GOT3 (cell line): ENCODE measurements around the gene DTNB.

ENCODE experiments used
- DNase-seq: peaks from one replicate; lab custom pipeline; 2025; ENCODE audit warnings: mixed read lengths; lab: John Stamatoyannopoulos, UW

Gene DTNB

DNA sequence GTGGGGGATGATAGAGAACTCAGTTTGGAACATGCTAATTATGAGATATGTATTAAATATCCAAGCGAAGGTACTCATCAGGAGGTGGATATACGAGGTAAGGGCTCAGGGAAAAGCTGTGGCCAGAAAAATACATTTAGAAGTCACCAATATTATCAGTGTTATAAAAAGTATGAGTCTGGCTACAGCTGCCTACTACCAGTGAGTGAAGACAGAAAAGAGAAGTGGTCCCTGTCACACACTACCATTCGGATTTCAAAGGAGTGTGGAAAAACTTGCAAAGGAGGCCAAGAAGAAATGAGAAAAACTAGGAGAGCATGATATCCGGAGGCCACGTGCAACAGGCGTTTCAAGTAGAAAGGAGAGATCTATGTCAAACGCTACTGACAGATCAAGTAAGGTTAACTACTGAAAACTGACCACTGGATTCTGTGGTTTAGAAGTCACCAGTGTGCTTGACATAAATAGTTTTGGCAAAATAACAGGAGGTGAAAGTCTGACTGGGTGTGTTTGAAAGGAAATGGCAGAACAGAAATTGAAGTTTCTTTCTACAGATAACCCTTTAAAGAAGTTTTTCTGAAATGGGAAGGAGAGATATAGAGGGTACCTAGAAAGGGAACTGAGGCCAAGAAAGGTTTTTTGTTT is 213.0 kb downstream of the DTNB start:
- no peak for DNase-seq

DNA sequence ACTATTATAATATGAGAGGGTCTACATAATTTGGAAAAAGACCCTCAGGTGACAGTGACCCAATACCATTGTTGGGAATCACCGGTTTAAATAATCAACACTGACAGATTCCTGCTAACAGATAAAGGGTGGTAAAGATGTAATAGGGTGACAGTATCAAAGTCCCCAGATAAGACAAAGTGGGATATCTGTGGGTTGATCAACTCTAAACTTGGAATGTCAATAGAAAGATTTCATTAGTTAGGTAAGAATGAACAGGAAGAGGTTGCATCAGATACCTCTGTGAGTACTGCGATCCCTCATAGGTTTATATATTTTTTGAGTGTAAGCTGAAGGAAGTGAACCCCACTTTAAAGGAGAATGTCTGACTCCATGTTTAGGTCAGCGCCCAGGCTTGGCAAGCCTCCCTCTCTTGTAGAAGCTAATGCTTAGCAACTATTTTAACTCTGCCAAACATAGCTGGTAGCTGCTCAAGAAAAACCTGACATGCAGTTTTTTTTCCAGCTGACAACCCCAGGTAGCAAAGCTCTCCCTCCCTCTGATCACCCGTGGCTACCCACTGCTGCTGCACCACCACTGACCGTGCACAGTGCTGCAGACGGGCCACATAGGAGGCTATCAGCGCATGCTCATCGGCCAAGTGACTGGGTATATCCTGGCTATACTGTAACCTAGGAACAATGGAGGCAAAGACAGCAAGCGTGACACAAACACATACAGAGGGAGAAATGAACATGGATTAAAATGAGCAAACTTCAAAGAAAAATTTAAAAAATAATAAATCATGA is 218.4 kb downstream of the DTNB start:
- no peak for DNase-seq

GRCh38 chr2:25453199-25453905 is 220.0 kb downstream of the DTNB start:
- no peak for DNase-seq

GRCh38 chr2:25448808-25449207 is 224.6 kb downstream of the DTNB start:
- DNase-seq: no peak

DNA sequence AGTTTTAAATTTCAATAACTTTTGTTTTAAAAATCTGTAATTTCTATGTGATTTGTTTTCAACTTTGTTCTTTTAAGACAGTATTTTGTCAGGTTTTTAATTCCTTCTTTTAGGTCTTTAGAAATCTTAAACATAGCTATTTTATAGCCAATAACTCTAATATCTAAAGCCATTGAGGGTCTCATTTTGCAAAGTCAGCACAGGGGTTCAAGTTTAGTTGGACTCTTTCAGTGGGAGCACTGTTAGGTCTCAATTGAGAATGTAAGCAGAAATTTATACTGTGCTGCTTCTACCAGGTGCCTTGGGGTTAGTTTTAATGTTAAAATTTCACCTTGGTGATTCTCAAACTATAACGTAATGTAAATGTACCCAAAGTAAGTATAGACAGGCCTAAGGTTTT is 226.4 kb downstream of the DTNB start:
- DNase-seq: no peak

DNA sequence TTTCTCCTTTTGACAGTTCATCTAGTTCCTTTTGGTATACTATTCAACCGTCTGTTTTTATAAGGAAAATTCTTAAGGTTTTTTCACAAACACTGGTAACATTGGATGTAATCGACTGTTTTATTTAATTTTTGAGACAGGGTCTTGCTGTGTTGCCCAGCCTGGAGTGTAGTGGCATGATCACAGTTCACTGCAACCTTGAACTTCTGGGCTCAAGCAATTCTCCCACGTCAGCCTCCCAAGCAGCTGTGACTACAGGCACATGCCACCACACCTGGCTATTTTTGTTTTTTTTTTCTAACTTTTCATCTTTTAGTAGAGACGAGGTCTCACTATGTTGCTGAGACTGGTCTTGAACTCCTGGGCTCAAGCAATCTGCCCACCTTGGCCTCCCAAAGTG is 227.3 kb downstream of the DTNB start:
- DNase-seq: no peak

DNA sequence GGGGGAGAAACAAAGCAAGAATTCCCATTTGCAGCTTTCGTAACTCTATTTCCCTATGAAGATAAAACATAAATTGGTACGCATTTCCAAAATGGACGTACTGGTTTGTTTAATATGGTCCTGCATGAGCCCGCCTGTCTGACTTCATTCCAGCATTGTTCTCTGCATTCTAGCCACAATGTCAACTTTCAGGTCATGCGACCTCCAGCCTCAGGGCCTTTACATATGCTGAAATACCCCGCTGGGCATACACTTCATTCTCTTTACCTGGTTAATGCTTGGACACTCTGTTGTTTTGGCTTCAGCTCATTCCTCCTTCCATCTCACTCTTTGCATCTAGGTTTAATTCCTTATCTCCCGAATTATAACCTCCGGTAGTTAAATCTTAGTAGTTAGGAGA is 227.9 kb downstream of the DTNB start:
- DNase-seq: no peak

DNA sequence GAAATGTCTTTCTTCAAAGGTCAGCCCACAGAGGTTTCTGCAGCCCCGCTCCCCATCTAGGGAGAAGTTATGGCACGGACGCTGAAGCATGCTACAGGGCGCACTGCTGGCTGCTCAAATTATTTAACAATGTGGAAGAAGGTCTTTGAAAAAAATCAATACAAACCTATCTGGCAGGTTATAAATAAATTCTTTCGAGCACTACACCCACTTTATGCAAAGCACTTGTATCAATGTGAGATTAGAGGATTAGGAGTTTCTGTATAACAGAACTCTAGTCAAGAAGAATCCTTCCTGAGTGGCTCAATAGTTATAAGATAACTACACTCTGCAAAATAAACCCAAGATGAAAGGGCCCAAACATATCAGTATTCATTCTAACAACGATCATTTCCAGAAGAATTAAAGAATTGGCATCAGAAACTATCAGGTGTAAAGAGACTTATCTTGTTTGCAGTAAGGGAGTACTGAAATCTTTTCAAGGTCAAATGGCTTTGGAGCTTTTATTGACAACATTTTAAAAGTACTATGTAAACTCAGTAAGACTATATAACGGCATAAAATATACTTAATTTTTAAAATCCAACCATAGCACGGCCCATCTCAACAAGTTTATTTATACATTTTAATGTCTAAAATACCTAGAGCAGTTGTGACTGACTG is 228.6 kb downstream of the DTNB start:
- DNase-seq: no peak

DNA sequence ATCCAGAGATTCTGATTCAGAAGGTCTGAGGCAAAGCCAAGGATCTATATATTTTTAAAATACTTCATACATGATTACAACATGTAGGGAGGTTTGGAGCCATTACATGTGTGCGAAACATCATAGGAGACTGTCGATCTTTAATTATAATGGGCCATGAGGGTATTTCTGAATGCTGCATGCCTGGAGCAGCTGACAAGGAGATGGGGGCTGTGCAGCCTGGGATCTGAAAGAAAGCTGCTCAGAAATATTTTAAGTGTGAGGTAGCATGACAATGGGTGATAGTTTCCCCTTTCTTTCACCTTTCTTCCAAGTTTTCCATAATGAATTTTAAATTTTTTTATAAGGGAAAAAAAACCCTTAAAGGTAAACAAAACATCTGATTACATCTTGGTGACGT is 229.6 kb downstream of the DTNB start:
- no peak for DNase-seq

DNA sequence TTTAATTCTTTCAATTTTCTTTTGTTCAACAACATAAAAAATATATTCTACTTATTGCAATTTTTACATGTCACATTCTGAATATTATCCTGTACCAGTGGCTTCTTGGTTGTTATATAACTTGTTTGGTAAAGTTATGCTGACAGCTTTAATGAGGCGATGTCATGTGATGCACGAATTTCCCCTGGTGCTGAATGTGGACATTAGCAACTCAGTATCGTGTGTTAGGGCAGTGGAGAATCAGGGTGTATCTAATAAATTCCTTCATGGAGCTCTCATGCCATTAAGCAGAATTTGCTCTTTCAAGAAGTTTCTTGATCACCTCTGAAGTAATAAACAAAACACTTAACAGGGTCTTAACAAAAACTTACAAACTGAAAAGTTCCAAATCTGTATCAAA is 232.0 kb downstream of the DTNB start:
- DNase-seq: no peak

- no peak for DNase-seq
These were observed 234.6 kb downstream of the DTNB start for GRCh38 chr2:25438793-25439192.

GRCh38 chr2:25437881-25438662 is 235.3 kb downstream of the DTNB start:
- DNase-seq: no peak

DNA sequence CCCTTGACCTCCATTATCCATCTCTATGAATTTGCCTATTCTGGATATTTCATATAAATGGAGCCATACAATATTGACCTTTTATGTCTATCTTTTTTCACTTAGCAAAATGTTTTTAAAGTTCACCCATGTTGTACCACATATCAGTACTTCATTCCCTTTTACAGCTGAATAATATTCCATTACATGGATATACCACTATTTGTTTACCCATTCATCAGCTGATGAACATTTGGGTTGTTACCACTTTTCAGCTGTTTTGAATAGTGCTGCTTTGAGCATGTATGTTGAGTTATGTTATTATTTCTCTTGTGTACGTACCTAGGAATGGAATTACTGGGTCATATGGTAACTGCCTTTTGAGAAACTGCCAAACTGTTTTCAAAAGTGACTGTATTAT is 238.0 kb downstream of the DTNB start:
- DNase-seq: no peak

DNA sequence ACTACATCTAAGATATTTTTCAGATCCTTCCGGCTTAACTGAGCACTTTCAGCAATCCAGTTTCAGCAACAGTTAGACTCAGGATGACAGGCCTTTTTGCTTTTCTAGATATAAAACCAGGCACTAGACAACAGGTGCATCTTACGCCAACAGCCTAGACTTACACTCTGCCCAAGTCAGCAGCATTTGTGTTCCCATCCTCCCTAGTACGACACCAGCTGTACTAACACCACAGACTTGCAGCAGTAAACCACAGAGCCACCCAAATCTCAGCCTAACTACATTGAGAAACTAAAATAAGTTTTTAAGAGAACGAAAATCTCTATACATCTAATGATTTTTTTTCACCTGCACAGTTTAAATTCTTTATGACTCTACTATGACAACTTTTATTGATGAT is 241.8 kb downstream of the DTNB start:
- DNase-seq: no peak

GRCh38 chr2:25430556-25430955 is 242.8 kb downstream of the DTNB start:
- no peak for DNase-seq

DNA sequence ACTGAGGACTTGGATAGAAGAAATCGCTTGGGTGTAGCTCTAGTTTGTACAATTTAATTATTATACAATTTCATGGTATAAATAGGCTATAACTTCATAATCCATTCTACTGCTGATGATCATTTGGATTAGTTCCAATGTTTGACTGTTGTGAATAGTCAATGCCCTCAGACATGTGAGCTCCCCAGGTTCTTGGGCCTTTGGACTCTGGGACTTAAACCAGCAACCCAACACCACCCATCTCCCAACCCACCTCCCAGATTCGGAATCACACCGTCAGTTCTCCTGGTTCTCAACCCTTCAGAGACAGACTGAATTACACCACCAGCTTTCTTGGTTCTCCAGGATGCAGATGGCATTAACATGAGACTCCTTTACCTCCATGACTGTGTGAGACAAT is 247.1 kb downstream of the DTNB start:
- no peak for DNase-seq

GRCh38 chr2:25424426-25425028 is 248.8 kb downstream of the DTNB start:
- DNase-seq: no peak

DNA sequence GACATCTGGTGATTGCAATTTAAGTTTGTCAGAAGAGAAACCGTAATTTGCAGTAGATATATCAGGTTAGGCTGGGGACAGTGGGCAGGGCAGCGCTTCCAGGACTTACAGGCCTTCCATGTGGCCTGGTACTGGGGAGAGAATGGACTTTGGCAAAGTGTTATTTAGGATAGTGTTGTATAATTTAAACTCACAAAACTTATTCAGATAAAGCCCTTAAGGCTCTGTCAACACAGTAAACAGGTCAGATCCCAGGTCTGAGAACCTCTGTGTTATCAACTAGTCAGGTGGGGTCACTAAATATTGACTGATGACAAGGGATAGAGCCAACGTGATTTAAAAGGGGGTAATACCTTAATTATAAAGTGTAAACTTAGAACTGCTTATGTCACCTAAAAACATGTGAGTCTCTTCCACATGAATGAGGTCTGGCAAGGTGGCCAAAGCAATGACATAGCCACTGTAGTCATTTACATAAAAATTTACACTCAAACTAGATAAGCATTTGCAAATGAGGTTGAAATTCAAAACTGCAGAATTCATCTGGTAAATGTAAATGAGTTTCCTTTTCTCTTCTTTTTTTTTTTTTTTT is 251.5 kb downstream of the DTNB start:
- no peak for DNase-seq

GRCh38 chr2:25421289-25421688 is 252.1 kb downstream of the DTNB start:
- DNase-seq: no peak

DNA sequence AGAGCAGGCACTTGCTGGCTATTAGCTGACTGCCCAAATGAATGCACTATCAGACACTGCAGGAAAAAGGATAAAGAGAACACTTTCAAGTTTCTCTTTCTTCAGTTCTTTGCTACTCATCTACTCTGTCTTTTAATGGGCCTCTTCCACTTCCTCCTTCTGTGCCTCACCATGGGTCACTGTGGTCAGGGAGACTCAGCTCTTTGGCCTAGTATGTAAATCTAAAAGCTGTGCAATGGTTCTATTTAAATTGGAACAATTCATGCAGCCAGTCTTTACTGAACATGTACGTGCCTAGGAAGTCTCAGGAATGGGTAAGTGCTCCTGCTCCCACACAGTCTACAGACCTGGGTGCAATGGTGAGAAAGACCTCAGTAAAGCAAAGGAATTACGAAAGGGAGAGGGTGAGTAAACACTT is 252.5 kb downstream of the DTNB start:
- no peak for DNase-seq

DNA sequence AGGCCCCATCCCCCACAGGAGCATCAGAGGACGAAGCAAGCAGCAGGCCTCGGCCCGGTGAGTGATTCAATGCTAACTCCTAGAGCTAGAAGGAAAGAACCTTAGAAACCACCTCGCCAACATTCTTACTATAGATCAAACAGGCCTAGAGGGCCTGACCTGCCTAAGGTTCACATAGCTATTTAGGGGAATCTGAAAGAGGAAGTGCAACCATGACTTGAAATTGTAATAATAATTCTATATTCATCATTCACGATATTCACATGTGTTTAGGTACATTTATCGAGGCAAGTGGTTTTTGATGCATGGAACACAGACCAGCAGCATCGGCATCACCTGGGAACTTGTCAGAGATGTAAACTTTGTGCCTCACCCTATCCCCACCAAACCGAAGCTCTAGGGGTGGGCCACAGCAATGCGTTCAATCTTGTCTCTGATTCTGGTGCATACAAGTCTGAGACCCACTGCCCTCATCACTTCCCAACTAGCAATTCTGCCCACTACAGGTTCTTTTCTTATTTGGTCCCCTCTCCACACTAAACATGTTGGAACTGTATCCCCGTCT is 253.6 kb downstream of the DTNB start:
- no peak for DNase-seq
